ENCODE data around the gene C1GALT1.
"Not testable (repeated sequence)": the region's sequence is repeated elsewhere in the genome, so short reads cannot be mapped to it uniquely, and the experiment has no call there.

The C1GALT1 gene

GRCh38 chr7:7236041-7236440 lies 53.7 kb downstream of the C1GALT1 start:
- in situ Hi-C loops (cut with HindIII; ENCODE audit: low sequenced_read_pairs), result no loop called here
- TF ChIP-seq CTCF (IDR thresholded peaks at IDR 0.05; ENCODE audit: low read depth, low read length, missing control alignments), result no peak
- no peak for DNase-seq (ENCODE audit: low read depth)
- no peak overlapping the region for H3K4me3 ChIP-seq (ENCODE audit: low read depth, low read length)

- DNase-seq (ENCODE audit: low read depth), result no peak
- H3K4me3 ChIP-seq (ENCODE audit: low read depth, low read length), result no peak overlapping the region
- no peak for TF ChIP-seq CTCF (IDR thresholded peaks at IDR 0.05; ENCODE audit: low read depth, low read length, missing control alignments)
- in situ Hi-C loops (cut with HindIII; ENCODE audit: low sequenced_read_pairs), result no loop called here
Observed at GRCh38 chr7:7237201-7237977, 55.0 kb downstream of the C1GALT1 start.

GRCh38 chr7:7237978-7238267 lies 55.6 kb downstream of the C1GALT1 start:
- in situ Hi-C loops (cut with HindIII; ENCODE audit: low sequenced_read_pairs), result no loop called here
- no peak overlapping the region for H3K4me3 ChIP-seq (ENCODE audit: low read depth, low read length)
- no peak for TF ChIP-seq CTCF (IDR thresholded peaks at IDR 0.05; ENCODE audit: low read depth, low read length, missing control alignments)
- DNase-seq (ENCODE audit: low read depth), result no peak

GRCh38 chr7:7239346-7239745 lies 57.0 kb downstream of the C1GALT1 start:
- DNase-seq (ENCODE audit: low read depth), result no peak
- no peak for TF ChIP-seq CTCF (IDR thresholded peaks at IDR 0.05; ENCODE audit: low read depth, low read length, missing control alignments)
- H3K4me3 ChIP-seq (ENCODE audit: low read depth, low read length), result no peak overlapping the region
- in situ Hi-C loops (cut with HindIII; ENCODE audit: low sequenced_read_pairs), result no loop called here

GRCh38 chr7:7242899-7243298 lies 60.6 kb downstream of the C1GALT1 start:
- H3K4me3 ChIP-seq (ENCODE audit: low read depth, low read length), result no peak overlapping the region
- no peak for TF ChIP-seq CTCF (IDR thresholded peaks at IDR 0.05; ENCODE audit: low read depth, low read length, missing control alignments)
- no peak for DNase-seq (ENCODE audit: low read depth)
- in situ Hi-C loops (cut with HindIII; ENCODE audit: low sequenced_read_pairs), result no loop called here

GRCh38 chr7:7245233-7245632 lies 62.9 kb downstream of the C1GALT1 start:
- in situ Hi-C loops (cut with HindIII; ENCODE audit: low sequenced_read_pairs); H3K4me3 ChIP-seq (ENCODE audit: low read depth, low read length); DNase-seq (ENCODE audit: low read depth): not testable (repeated sequence)

GRCh38 chr7:7246223-7246622 lies 63.9 kb downstream of the C1GALT1 start:
- DNase-seq (ENCODE audit: low read depth), result no peak
- H3K4me3 ChIP-seq (ENCODE audit: low read depth, low read length), result no peak overlapping the region
- in situ Hi-C loops (cut with HindIII; ENCODE audit: low sequenced_read_pairs), result no loop called here
- TF ChIP-seq CTCF (IDR thresholded peaks at IDR 0.05; ENCODE audit: low read depth, low read length, missing control alignments), result no peak
